HepG2 (cell line): ENCODE data around the gene STPG2. TPM values are rescaled to one million over a fixed set of nuclear protein-coding genes. Genes with fewer than 3 reads are reported as not detected.

Experiments used
- ATAC-seq: fragments of 200-7000 bp; cut with Tn5 transposase; 3 replicates; pipeline ENCODE4 v1.9.1; 2020; ENCODE audit warnings: mild to moderate bottlenecking, moderate library complexity
- BruUV-seq: library from RNA; stranded (reverse); fragments of 400-500 nt; replicated peaks from 2 replicates; lab custom pipeline; 2021; lab: Mats Ljungman, UMichigan
- CTCF ChIA-PET: fragments of 300-600 bp; formaldehyde crosslinking; extraction: SDS; loops from one replicate; lab custom pipeline; 2021; ENCODE audit warnings: low total read pairs, inconsistent platforms, low intra/inter-chr PET ratio; lab: Yijun Ruan, JAX
- POLR2A ChIA-PET: fragments of 350-600 bp; sonication (Branson Sonifier 250); formaldehyde crosslinking; loops from one replicate; lab custom pipeline; 2020; ENCODE audit warnings: antibody characterized with exemption, inconsistent platforms; lab: Yijun Ruan, JAX
- DNase-seq: peaks from one replicate; pipeline ENCODE4 v3.0.0-alpha.2; 2015; ENCODE audit warnings: low spot score
- FAIRE-seq: peaks from 3 replicates; lab custom pipeline; 2011; peaks lifted over from hg19 to GRCh38; lab: Jason Lieb, UNC
- H2AFZ ChIP-seq: one replicate; pipeline ENCODE4 v1.6.1; 2011; ENCODE audit warnings: low read length, inconsistent platforms
- H3K27ac ChIP-seq: fragments of 300-600 bp; 3 replicates; pipeline ENCODE4 v1.8.0; 2011; ENCODE audit warnings: mixed run types, mild to moderate bottlenecking, mixed read lengths, low read length, inconsistent platforms; ENCODE audit not compliant: insufficient read depth; ENCODE audit errors: extremely low read length
- H3K27me3 ChIP-seq, 2 experiments: fragments of 200-600 bp in 1 of 2; 2 replicates in 1 of 2; 3 replicates in 1 of 2; pipeline versions ENCODE4 v1.6.0 to v1.8.0; 2011; ENCODE audit warnings: low read length in 2 of 2, mild to moderate bottlenecking in 2 of 2, moderate library complexity in 2 of 2, inconsistent platforms in 1 of 2; ENCODE audit not compliant: insufficient read depth in 2 of 2, control insufficient read depth in 1 of 2
- H3K36me3 ChIP-seq, 2 experiments: fragments of 200-600 bp in 1 of 2; replicated peaks in 1 of 2; 2 replicates in 1 of 2; 3 replicates in 1 of 2; pipeline versions ENCODE4 v1.5.1 to v1.8.0; 2011; ENCODE audit warnings: low read length in 2 of 2, inconsistent platforms in 1 of 2; ENCODE audit not compliant: insufficient read depth in 2 of 2, control insufficient read depth in 1 of 2
- H3K4me1 ChIP-seq: 2 replicates; pipeline ENCODE4 v1.5.1; 2012; ENCODE audit warnings: low read length, inconsistent platforms; ENCODE audit not compliant: insufficient read depth
- H3K4me2 ChIP-seq: 2 replicates; pipeline ENCODE4 v1.6.0; 2011; ENCODE audit warnings: low read depth, low read length, inconsistent platforms
- H3K4me3 ChIP-seq, 3 experiments: fragments of 200-600 bp in 1 of 3; sonication (generic), shearing (Covaris generic) in 1 of 3; replicated peaks in 1 of 3; 2 replicates each; pipeline ENCODE4 v1.5.1; 2011 to 2016; ENCODE audit warnings: low read length in 3 of 3, inconsistent platforms in 2 of 3, low read depth in 2 of 3, mild to moderate bottlenecking in 2 of 3, control low read depth in 1 of 3, mixed read lengths in 1 of 3; ENCODE audit not compliant: insufficient read depth in 1 of 3
- H3K79me2 ChIP-seq: one replicate; pipeline ENCODE4 v1.6.1; 2011; ENCODE audit warnings: low read length, inconsistent platforms; ENCODE audit not compliant: insufficient read depth
- H3K9ac ChIP-seq: 2 replicates; pipeline ENCODE4 v1.6.0; 2011; ENCODE audit warnings: mild to moderate bottlenecking, low read depth, low read length, inconsistent platforms; ENCODE audit not compliant: insufficient read depth
- H3K9me3 ChIP-seq: 2 replicates; pipeline ENCODE4 v1.5.1; 2012; ENCODE audit warnings: mild to moderate bottlenecking, low read length
- H4K20me1 ChIP-seq: 2 replicates; pipeline ENCODE4 v1.6.0; 2011; ENCODE audit warnings: inconsistent platforms, mild to moderate bottlenecking, low read length, moderate library complexity; ENCODE audit not compliant: insufficient read depth
- ATAD3A ChIP-seq: sonication (generic); formaldehyde crosslinking; IDR thresholded peaks from 2 replicates; pipeline ENCODE4 v1.4.0; 2020; ENCODE audit warnings: missing genetic modification reagents
- JDP2 ChIP-seq: sonication (generic); formaldehyde crosslinking; IDR thresholded peaks from 2 replicates; pipeline ENCODE4 v1.8.1; 2022; ENCODE audit warnings: missing genetic modification reagents, borderline replicate concordance
- RAD51 ChIP-seq: fragments of 450-650 bp; IDR thresholded peaks from 2 replicates; pipeline ENCODE4 v1.6.1; 2016; ENCODE audit warnings: borderline replicate concordance
- REPIN1 ChIP-seq: sonication (generic); formaldehyde crosslinking; IDR thresholded peaks from 2 replicates; pipeline ENCODE4 v1.8.0; 2022; ENCODE audit warnings: missing genetic modification reagents, low read depth, mild to moderate bottlenecking, borderline replicate concordance
- SCMH1 ChIP-seq: sonication (generic); formaldehyde crosslinking; IDR thresholded peaks from 2 replicates; pipeline ENCODE4 v1.9.0; 2021; ENCODE audit warnings: missing genetic modification reagents, mild to moderate bottlenecking, borderline replicate concordance
- SP140L ChIP-seq: sonication (generic); formaldehyde crosslinking; IDR thresholded peaks from 2 replicates; pipeline ENCODE4 v1.4.0; 2020; ENCODE audit warnings: missing genetic modification reagents, borderline replicate concordance
- TBX3 ChIP-seq: fragments of 450-650 bp; IDR thresholded peaks from 2 replicates; pipeline ENCODE4 v1.6.1; 2017; ENCODE audit warnings: antibody characterized with exemption, mild to moderate bottlenecking, inconsistent platforms, borderline replicate concordance
- ZFP41 ChIP-seq: sonication (generic); formaldehyde crosslinking; IDR thresholded peaks from 2 replicates; pipeline ENCODE4 v1.4.0; 2020; ENCODE audit warnings: mild to moderate bottlenecking, missing genetic modification reagents, borderline replicate concordance
- ZNF235 ChIP-seq: sonication (generic); formaldehyde crosslinking; IDR thresholded peaks from 2 replicates; pipeline ENCODE4 v1.8.1; 2023; ENCODE audit warnings: mild to moderate bottlenecking, missing genetic modification reagents, borderline replicate concordance
- ZNF430 ChIP-seq: sonication (generic); formaldehyde crosslinking; IDR thresholded peaks from 2 replicates; pipeline ENCODE4 v1.9.0; 2021; ENCODE audit warnings: mild to moderate bottlenecking, missing genetic modification reagents
- WGBS: methylation state at CpG from one replicate; pipeline ENCODE4 v1.1.6; 2017; ENCODE audit warnings: low lambda C conversion rate; 5-methylcytosine and 5-hydroxymethylcytosine counted together
- in situ Hi-C: cut with HindIII; loops from 2 replicates; pipeline ENCODE4 v1.10.0; 2017; ENCODE audit warnings: low pct_unique_long_range_greater_than_20kb; ENCODE audit not compliant: extremely low pct_ligation_motif_present
- intact Hi-C: fragments of 100-400 bp; cut with micrococcal nuclease; formaldehyde crosslinking; loops from one replicate; pipeline ENCODE4 v1.10.0; 2022; ENCODE audit not compliant: unreplicated experiment
- polyA plus RNA-seq, 8 experiments: library from polyadenylated mRNA; depleted of rRNA in 3 of 8; stranded (reverse) in 7 of 8; unstranded in 1 of 8; fragments of >200 nt; fragmentation: Illumina TruSeq in 4 of 8; extraction: Trizol in 4 of 8; gene quantifications; 2 replicates each; pipeline versions ENCODE4 v1.2.1 to v1.2.3, GENCODE V29; 2011 to 2016; ENCODE audit warnings: low read depth in 4 of 8, missing spikeins in 1 of 8, mixed read lengths in 1 of 8; ENCODE audit not compliant: insufficient read depth in 1 of 8
- total RNA-seq, 5 experiments: library from RNA; depleted of rRNA; stranded (reverse); fragments of >200 nt; fragmentation: Illumina TruSeq; extraction: Trizol; gene quantifications; 2 replicates each; pipeline ENCODE4 v1.2.3, GENCODE V29; 2016; ENCODE audit warnings: low read depth in 1 of 5
- TF ChIP-seq, protein P1 (sequence below): sonication (generic); formaldehyde crosslinking; IDR thresholded peaks from 2 replicates; pipeline ENCODE4 v1.4.0; 2020; ENCODE audit warnings: missing genetic modification reagents
- TF ChIP-seq, protein P2 (sequence below): IDR thresholded peaks from 2 replicates; pipeline ENCODE4 v1.6.1; 2016
- TF ChIP-seq, protein P3 (sequence below): sonication (generic); formaldehyde crosslinking; IDR thresholded peaks from 2 replicates; pipeline ENCODE4 v1.5.1; 2020; ENCODE audit warnings: mild to moderate bottlenecking, moderate library complexity, missing genetic modification reagents
- TF ChIP-seq, protein P4 (sequence below): sonication (generic); formaldehyde crosslinking; IDR thresholded peaks from 2 replicates; pipeline ENCODE4 v1.9.0; 2022; ENCODE audit warnings: low read depth, missing genetic modification reagents

Gene STPG2
- total and polyA plus RNA-seq, 2 of the 13 experiments (the other 11 are each of a cell fraction or from before 2014, with no cell fraction given): 0.07 TPM; not detected in 1

DNA sequence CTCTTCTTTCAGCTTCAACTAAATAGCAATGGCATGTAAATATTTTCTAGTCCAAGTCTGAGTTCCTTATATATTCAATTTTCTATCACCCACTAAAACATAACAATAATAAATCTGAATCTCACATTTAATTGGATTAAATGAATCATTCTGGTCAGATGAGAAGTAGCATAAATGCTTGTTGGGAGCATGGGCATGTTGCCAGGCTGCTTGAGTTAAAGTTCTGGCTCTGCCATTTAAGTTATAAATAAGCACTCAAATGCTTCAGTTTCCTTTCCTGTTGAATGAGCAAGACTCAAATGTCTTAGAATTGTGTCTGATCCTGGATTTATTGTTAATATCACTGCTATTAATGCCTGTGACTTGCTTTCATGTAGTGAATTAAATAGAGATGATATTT lies 496.3 kb downstream of the STPG2 start (continued):
- TF ChIP-seq TBX3 (no peak), ZFP41 (CRISPR knock-in tag) (no peak), SP140L (no peak)
- TF ChIP-seq, protein P1, sequence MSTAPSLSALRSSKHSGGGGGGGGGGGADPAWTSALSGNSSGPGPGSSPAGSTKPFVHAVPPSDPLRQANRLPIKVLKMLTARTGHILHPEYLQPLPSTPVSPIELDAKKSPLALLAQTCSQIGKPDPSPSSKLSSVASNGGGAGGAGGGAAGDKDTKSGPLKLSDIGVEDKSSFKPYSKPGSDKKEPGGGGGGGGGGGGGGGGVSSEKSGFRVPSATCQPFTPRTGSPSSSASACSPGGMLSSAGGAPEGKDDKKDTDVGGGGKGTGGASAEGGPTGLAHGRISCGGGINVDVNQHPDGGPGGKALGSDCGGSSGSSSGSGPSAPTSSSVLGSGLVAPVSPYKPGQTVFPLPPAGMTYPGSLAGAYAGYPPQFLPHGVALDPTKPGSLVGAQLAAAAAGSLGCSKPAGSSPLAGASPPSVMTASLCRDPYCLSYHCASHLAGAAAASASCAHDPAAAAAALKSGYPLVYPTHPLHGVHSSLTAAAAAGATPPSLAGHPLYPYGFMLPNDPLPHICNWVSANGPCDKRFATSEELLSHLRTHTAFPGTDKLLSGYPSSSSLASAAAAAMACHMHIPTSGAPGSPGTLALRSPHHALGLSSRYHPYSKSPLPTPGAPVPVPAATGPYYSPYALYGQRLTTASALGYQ (CRISPR knock-in tag): no peak
- TF ChIP-seq, protein P2, sequence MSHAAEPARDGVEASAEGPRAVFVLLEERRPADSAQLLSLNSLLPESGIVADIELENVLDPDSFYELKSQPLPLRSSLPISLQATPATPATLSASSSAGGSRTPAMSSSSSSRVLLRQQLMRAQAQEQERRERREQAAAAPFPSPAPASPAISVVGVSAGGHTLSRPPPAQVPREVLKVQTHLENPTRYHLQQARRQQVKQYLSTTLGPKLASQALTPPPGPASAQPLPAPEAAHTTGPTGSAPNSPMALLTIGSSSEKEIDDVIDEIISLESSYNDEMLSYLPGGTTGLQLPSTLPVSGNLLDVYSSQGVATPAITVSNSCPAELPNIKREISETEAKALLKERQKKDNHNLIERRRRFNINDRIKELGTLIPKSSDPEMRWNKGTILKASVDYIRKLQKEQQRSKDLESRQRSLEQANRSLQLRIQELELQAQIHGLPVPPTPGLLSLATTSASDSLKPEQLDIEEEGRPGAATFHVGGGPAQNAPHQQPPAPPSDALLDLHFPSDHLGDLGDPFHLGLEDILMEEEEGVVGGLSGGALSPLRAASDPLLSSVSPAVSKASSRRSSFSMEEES: no peak

DNA sequence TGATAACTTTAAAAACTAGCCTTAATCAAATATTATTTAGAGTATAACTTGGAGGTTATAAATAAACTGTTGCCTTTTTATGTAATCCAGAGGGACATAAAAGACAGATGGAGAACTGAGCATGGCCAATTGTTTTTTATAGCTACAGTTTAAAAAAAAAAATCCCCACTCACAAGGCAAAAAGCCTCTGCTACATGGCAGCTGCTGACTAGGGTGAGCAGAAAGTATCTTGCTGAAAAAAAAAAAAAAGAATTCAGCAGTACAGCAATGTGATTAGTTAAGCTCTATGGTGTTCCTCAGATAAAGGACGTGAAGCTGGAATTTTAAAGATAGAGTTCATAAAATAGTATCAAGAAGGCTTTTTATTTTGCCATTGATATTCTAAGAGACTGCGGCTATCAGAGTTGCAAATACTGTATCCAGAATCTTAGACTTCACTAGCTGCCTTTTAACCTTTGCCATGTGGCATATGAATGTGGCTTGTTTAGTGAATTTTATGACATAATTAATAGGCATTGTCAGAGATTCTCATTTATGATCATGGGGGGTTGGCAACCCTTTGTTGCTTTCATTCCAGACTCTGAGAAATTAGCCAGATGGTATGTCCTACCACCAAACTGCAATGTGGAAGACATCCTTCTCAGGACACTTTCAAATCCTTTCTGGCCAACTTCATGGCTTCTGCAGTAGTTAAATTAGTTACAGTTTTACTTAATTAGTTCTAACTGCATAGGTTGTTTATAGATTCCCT lies 498.0 kb downstream of the STPG2 start:
- no peaks in the 10 kb centered on the region for H4K20me1 ChIP-seq
- no peak overlapping the region for H3K27ac ChIP-seq
- in situ Hi-C loops: no loop called here
- H2AFZ ChIP-seq: no peak overlapping the region
- 5% methylated on average over 2 of the region's 2 CpGs for WGBS
- DNase-seq (no peak), ATAC-seq (no peak), FAIRE-seq (no peak)
- H3K4me1 ChIP-seq: no peaks in the 10 kb centered on the region
- H3K9me3 ChIP-seq: no peaks in the 10 kb centered on the region
- H3K79me2 ChIP-seq: no peaks in the 10 kb centered on the region
- H3K4me2 ChIP-seq: no peak overlapping the region
- POLR2A ChIA-PET: no interaction called here
- intact Hi-C loops: no loop called here
- no peaks in the 10 kb centered on the region for H3K27me3 ChIP-seq
- TF ChIP-seq JDP2 (CRISPR knock-in tag) (no peak), ZNF235 (CRISPR knock-in tag) (no peak), SCMH1 (CRISPR knock-in tag) (no peak), RAD51 (no peak), REPIN1 (CRISPR knock-in tag) (no peak), ATAD3A (no peak), ZNF430 (no peak)
- TF ChIP-seq, protein P3, sequence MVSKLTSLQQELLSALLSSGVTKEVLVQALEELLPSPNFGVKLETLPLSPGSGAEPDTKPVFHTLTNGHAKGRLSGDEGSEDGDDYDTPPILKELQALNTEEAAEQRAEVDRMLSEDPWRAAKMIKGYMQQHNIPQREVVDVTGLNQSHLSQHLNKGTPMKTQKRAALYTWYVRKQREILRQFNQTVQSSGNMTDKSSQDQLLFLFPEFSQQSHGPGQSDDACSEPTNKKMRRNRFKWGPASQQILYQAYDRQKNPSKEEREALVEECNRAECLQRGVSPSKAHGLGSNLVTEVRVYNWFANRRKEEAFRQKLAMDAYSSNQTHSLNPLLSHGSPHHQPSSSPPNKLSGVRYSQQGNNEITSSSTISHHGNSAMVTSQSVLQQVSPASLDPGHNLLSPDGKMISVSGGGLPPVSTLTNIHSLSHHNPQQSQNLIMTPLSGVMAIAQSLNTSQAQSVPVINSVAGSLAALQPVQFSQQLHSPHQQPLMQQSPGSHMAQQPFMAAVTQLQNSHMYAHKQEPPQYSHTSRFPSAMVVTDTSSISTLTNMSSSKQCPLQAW: no peak
- TF ChIP-seq, protein P4, sequence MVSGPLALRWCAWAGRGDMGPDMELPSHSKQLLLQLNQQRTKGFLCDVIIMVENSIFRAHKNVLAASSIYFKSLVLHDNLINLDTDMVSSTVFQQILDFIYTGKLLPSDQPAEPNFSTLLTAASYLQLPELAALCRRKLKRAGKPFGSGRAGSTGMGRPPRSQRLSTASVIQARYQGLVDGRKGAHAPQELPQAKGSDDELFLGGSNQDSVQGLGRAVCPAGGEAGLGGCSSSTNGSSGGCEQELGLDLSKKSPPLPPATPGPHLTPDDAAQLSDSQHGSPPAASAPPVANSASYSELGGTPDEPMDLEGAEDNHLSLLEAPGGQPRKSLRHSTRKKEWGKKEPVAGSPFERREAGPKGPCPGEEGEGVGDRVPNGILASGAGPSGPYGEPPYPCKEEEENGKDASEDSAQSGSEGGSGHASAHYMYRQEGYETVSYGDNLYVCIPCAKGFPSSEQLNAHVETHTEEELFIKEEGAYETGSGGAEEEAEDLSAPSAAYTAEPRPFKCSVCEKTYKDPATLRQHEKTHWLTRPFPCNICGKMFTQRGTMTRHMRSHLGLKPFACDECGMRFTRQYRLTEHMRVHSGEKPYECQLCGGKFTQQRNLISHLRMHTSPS (CRISPR knock-in tag): no peak
- CTCF ChIA-PET: no interaction called here
- no peak overlapping the region for H3K9ac ChIP-seq
- no peaks in the 10 kb centered on the region for H3K36me3 ChIP-seq
- H3K4me3 ChIP-seq: no peak overlapping the region
- no TSS peak for BruUV-seq
